Spleen (tissue), 11 donors: ENCODE results near the gene ITPKC. TPM values are rescaled to one million over a fixed set of nuclear protein-coding genes. Genes with fewer than 3 reads are reported as not detected.
"Not testable (repeated sequence)": the region's sequence is repeated elsewhere in the genome, so short reads cannot be mapped to it uniquely, and the experiment has no call there.

Source experiments
- DNase-seq: peaks from one replicate; pipeline ENCODE4 v3.0.0-alpha.2; 2020
- H3K27ac ChIP-seq, 8 donors: fragments of 200-600 bp; sonication (generic) in 7 of 8; 1 replicate in 4 of 8; 2 replicates in 4 of 8; pipeline versions ENCODE4 v1.5.0 to v1.8.0; 2016 to 2021; ENCODE audit warnings: inconsistent platforms in 4 of 8, mild to moderate bottlenecking in 4 of 8, moderate library complexity in 1 of 8
- H3K27me3 ChIP-seq, 7 donors: fragments of 200-600 bp; sonication (generic) in 6 of 7; replicated peaks in 1 of 7; 1 replicate in 4 of 7; 2 replicates in 3 of 7; pipeline versions ENCODE4 v1.5.0 to v1.8.0; 2016 to 2021; ENCODE audit warnings: inconsistent platforms in 3 of 7, mild to moderate bottlenecking in 1 of 7
- H3K36me3 ChIP-seq, 6 donors: fragments of 200-600 bp; sonication (generic) in 5 of 6; 1 replicate in 4 of 6; 2 replicates in 2 of 6; pipeline versions ENCODE4 v1.5.0 to v1.8.0; 2016 to 2021; ENCODE audit warnings: inconsistent platforms in 2 of 6
- H3K4me1 ChIP-seq, 6 donors: fragments of 200-600 bp; sonication (generic) in 5 of 6; 1 replicate in 3 of 6; 2 replicates in 3 of 6; pipeline versions ENCODE4 v1.5.0 to v1.8.0; 2016 to 2021; ENCODE audit warnings: inconsistent platforms in 3 of 6
- H3K4me3 ChIP-seq, 8 donors: fragments of 200-600 bp; sonication (generic) in 7 of 8; 1 replicate in 4 of 8; 2 replicates in 4 of 8; pipeline versions ENCODE4 v1.5.0 to v1.8.0; 2016 to 2021; ENCODE audit warnings: inconsistent platforms in 4 of 8, mild to moderate bottlenecking in 4 of 8, moderate library complexity in 2 of 8
- H3K9me3 ChIP-seq, 8 donors: fragments of 200-600 bp; sonication (generic) in 7 of 8; 1 replicate in 4 of 8; 2 replicates in 4 of 8; pipeline versions ENCODE4 v1.5.0 to v1.8.0; 2016 to 2021; ENCODE audit warnings: inconsistent platforms in 4 of 8
- POLR2A ChIP-seq, 3 donors: fragments of 450-650 bp; IDR thresholded peaks; one replicate each; pipeline ENCODE4 v1.5.1; 2017; ENCODE audit warnings: antibody characterized with exemption in 3 of 3, mild to moderate bottlenecking in 1 of 3
- POLR2AphosphoS5 ChIP-seq, 3 donors: sonication (generic); formaldehyde crosslinking; IDR thresholded peaks; one replicate each; pipeline ENCODE4 v1.5.1; 2017; ENCODE audit warnings: antibody characterized with exemption in 3 of 3
- WGBS, 5 donors: extraction: QIAGEN DNeasy Blood & Tissue Kit in 3 of 5; methylation state at CpG; one replicate each; pipeline versions ENCODE4 v1.1.5 to v1.1.7; 2013 to 2018; 5-methylcytosine and 5-hydroxymethylcytosine counted together
- intact Hi-C: fragments of 100-400 bp; cut with DNase I; formaldehyde crosslinking; loops from one replicate; pipeline ENCODE4 v1.15.0; 2023; ENCODE audit warnings: low total_unique reads
- polyA plus RNA-seq, 3 donors: library from polyadenylated mRNA; stranded (reverse); fragments of 200-250 nt; gene quantifications; one replicate each; pipeline ENCODE4 v1.2.1, GENCODE V29; 2013
- total RNA-seq, 7 donors: library from RNA; depleted of rRNA in 3 of 7; stranded (reverse); fragments of >200 nt in 3 of 7; fragmentation: NEBNext Ultra II Directional in 4 of 7; extraction: Animal tissue kit (Norgen Biotek cat#: 25700) in 4 of 7; gene quantifications; one replicate each; pipeline versions ENCODE4 v1.1.0 to v1.2.1, GENCODE V29; 2016 to 2021
- TF ChIP-seq, protein P1 (sequence below), 11 experiments: fragments of 200-600 bp in 7 of 11; fragments of 450-650 bp in 4 of 11; sonication (generic) in 4 of 11; IDR thresholded peaks in 8 of 11; conservative IDR thresholded peaks in 3 of 11; 1 replicate in 7 of 11; 2 replicates in 4 of 11; pipeline versions ENCODE4 v1.4.0 to v1.8.0; 2016 to 2021; ENCODE audit warnings: antibody characterized with exemption in 11 of 11, inconsistent platforms in 4 of 11, mild to moderate bottlenecking in 1 of 11
- donor health status: healthy with polysubstance abuse.
- donor health status: DM: no; HTN: no; CAD: no; lungs with moderate emphysema.
- donor health status: DM: no; HTN: no; CAD: no.
- donor health status: Bipolar disorder and iron deficiency.
- donor health status: healthy.
- donor health status: DM: no; HTN: no; CAD: no.
- donor health status: DM: yes; HTN: yes; CAD: no.

ITPKC gene
- total and polyA plus RNA-seq, 10 donors = 6.8 to 39.2 (median 15.2) TPM

DNA sequence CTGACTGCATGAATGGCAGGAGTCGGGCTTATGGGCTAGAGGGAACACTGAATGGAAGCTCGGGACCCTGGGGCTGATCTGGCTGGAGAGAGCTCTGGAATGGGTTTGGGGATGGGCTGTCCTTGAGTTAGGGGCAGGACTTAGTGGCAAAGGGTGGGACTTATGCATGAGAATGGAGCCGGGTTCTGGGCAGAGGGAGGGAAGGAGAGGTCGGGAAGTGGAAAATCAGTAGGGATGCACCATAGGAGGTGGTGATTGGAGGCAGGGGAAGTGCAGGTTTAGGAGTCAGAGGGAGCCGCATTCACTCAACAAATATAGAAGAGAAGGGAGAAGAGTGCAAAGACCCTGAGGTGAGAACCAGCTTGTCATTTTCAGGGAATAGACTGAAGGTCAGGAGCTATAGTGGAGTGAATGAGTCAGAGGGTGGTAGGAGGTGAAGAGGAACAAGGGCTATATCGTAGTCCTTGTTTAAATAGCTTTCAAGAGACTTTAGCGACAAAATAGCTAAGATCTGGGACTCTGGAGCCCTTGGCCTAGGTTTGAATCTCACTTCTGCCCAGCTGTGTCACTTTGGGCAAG, 61.9 kb downstream of the ITPKC start:
- no peak for DNase-seq
- H3K27me3 ChIP-seq = no peaks in the 10 kb centered on the region
- H3K4me3 ChIP-seq = peak overlapping the region; percentile 58 to 90 (median 70)
- TF ChIP-seq, protein P1, sequence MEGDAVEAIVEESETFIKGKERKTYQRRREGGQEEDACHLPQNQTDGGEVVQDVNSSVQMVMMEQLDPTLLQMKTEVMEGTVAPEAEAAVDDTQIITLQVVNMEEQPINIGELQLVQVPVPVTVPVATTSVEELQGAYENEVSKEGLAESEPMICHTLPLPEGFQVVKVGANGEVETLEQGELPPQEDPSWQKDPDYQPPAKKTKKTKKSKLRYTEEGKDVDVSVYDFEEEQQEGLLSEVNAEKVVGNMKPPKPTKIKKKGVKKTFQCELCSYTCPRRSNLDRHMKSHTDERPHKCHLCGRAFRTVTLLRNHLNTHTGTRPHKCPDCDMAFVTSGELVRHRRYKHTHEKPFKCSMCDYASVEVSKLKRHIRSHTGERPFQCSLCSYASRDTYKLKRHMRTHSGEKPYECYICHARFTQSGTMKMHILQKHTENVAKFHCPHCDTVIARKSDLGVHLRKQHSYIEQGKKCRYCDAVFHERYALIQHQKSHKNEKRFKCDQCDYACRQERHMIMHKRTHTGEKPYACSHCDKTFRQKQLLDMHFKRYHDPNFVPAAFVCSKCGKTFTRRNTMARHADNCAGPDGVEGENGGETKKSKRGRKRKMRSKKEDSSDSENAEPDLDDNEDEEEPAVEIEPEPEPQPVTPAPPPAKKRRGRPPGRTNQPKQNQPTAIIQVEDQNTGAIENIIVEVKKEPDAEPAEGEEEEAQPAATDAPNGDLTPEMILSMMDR (IDR thresholded peaks at IDR 0.05 in 8 of 11, conservative IDR thresholded peaks at IDR 0.05 in 3 of 11) = no peak
- TF ChIP-seq POLR2AphosphoS5 (IDR thresholded peaks at IDR 0.05) = no peak
- TF ChIP-seq POLR2A (IDR thresholded peaks at IDR 0.05) = no peak
- no peaks in the 10 kb centered on the region for H3K9me3 ChIP-seq
- H3K27ac ChIP-seq = peak overlapping the region; percentile 94 to 100 (median 99)
- peaks cover 0 to 44% (median 4%) of the 10 kb centered on the region in 6 donors for H3K36me3 ChIP-seq
- WGBS, 5 donors = 10 to 18% (median 13%) methylated on average over 7 of the region's 7 CpGs
- peaks cover 10 to 57% (median 29%) of the 10 kb centered on the region in 6 donors for H3K4me1 ChIP-seq
- intact Hi-C loops = no loop called here

DNA sequence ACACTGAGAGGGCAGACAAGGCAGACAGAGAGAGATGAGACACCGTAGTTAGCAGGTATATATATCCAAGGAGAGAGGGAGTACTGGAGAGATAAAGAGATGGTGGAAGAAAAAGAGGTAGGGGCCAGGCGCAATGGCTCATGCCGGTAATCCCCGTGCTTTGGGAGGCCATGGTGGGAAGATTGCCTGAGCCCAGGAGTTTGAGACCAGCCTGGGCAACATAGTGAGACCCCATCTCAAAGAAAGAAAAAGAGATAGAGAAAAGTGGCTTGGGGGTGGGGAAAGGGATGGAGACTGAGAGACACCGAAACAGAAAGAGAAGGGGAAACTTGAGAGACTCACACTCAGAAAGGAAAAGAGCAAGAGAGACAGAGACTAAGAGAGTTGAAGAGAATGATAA, 63.7 kb downstream of the ITPKC start:
- Histone ChIP-seq H3K4me1 (peaks cover 10 to 48% (median 29%) of the 10 kb centered on the region in 6 donors), H3K36me3 (peaks cover 0 to 57% (median 13%) of the 10 kb centered on the region in 6 donors), H3K4me3 (no peak overlapping the region), H3K27me3 (no peaks in the 10 kb centered on the region), H3K9me3 (no peaks in the 10 kb centered on the region), H3K27ac (no peak overlapping the region)
- TF ChIP-seq POLR2A (IDR thresholded peaks at IDR 0.05) = no peak
- TF ChIP-seq, protein P1 (IDR thresholded peaks at IDR 0.05 in 8 of 11, conservative IDR thresholded peaks at IDR 0.05 in 3 of 11) = no peak
- TF ChIP-seq POLR2AphosphoS5 (IDR thresholded peaks at IDR 0.05) = no peak
- intact Hi-C loops = no loop called here
- no peak for DNase-seq
- WGBS, 5 donors = 91 to 96% (median 95%) methylated on average over 5 of the region's 5 CpGs

DNA sequence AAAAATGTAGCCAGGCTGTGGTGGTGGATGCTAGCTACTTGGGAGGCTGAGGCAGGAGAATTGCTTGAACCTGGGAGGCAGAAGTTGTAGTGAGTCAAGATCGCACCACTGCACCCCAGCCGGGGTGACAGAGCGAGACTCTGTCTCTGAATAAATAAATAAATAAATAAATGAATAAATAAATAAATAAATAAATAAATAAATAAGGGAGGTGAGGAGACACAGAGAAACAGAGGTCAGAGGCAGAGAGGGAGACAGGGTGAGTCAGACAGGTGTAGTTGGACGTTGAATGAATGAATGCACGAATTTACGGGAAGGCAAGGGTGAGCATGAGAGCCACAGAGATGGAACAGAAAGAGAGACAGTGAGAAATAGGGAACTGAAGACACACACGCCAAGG, 64.2 kb downstream of the ITPKC start:
- no peaks in the 10 kb centered on the region for H3K27me3 ChIP-seq
- 87 to 95% (median 90%) methylated on average over 7 of the region's 7 CpGs for WGBS, 5 donors
- no peaks in the 10 kb centered on the region for H3K9me3 ChIP-seq
- DNase-seq = no peak
- no peak overlapping the region for H3K4me3 ChIP-seq
- peaks cover 0 to 63% (median 13%) of the 10 kb centered on the region in 6 donors for H3K36me3 ChIP-seq
- no peak overlapping the region for H3K27ac ChIP-seq
- TF ChIP-seq POLR2A (IDR thresholded peaks at IDR 0.05) (no peak), POLR2AphosphoS5 (IDR thresholded peaks at IDR 0.05) (no peak)
- TF ChIP-seq, protein P1 (IDR thresholded peaks at IDR 0.05 in 8 of 11, conservative IDR thresholded peaks at IDR 0.05 in 3 of 11) = no peak
- intact Hi-C loops = no loop called here
- H3K4me1 ChIP-seq = peaks cover 10 to 42% (median 28%) of the 10 kb centered on the region in 6 donors

DNA sequence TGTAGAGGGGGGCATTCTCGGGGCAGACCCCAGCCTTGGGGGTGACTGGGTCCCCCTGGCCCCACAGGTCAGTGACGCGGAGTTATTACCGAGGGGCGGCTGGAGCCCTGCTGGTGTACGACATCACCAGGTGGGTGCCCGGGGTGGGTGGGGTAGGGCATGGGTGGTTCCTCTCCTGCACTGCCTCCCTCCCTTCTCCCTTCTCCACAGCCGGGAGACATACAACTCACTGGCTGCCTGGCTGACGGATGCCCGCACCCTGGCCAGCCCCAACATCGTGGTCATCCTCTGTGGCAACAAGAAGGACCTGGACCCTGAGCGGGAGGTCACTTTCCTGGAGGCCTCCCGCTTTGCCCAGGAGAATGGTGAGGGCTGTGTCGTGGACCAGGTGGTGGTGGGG, 66.8 kb downstream of the ITPKC start:
- Histone ChIP-seq H3K36me3 (peaks cover 0 to 89% (median 24%) of the 10 kb centered on the region in 6 donors), H3K4me1 (peaks cover 4 to 27% (median 12%) of the 10 kb centered on the region in 6 donors), H3K4me3 (no peak overlapping the region), H3K27ac (no peak overlapping the region), H3K27me3 (no peaks in the 10 kb centered on the region), H3K9me3 (no peaks in the 10 kb centered on the region)
- WGBS, 5 donors = 89 to 96% (median 95%) methylated on average over 2 to 14 of the region's 14 CpGs
- TF ChIP-seq POLR2A (IDR thresholded peaks at IDR 0.05) = no peak
- TF ChIP-seq POLR2AphosphoS5 (IDR thresholded peaks at IDR 0.05) = no peak
- TF ChIP-seq, protein P1 (IDR thresholded peaks at IDR 0.05 in 8 of 11, conservative IDR thresholded peaks at IDR 0.05 in 3 of 11) = no peak
- intact Hi-C loops = no loop called here
- no peak for DNase-seq

DNA sequence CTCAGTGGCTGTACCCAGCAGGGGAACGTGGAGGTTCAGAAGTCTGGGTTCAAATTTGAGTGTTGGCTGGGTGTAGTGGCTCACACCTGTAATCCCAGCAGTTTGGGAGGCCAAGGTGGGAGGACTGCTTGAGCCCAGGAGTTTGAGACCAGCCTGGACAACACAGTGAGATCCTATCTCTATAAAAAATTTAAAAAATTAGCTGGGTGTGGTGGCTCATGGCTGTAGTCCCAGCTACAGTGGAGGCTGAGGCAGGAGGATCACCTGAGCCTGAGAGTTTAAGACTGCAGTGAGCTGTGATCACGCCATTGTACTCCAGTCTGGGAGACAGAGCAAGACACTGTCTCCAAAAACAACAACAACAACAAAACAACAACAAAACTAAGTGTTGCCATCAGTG, 67.2 kb downstream of the ITPKC start:
- H3K27me3 ChIP-seq, intact Hi-C loops, DNase-seq, H3K27ac ChIP-seq, H3K4me3 ChIP-seq, H3K9me3 ChIP-seq: not testable (repeated sequence)
- H3K36me3 ChIP-seq = peaks cover 0 to 93% (median 25%) of the 10 kb centered on the region in 6 donors
- WGBS, 5 donors = 95 to 98% (median 97%) methylated on average over 2 of the region's 2 CpGs
- peaks cover 0 to 23% (median 8%) of the 10 kb centered on the region in 6 donors for H3K4me1 ChIP-seq
